Right kidney (tissue), 9 donors: ENCODE measurements around the gene SYT15.
"Not testable (repeated sequence)": the region's sequence is repeated elsewhere in the genome, so short reads cannot be mapped to it uniquely, and the experiment has no call there.

Experiments
- DNase-seq: peaks from one replicate; pipeline ENCODE4 v3.0.0-alpha.2; 2016
- long read RNA-seq, 8 donors: transcript quantifications; one replicate each; lab custom pipeline, GENCODE V29; 2026

Gene SYT15
- long read RNA-seq, donor 1: 0 reads
- long read RNA-seq, donor 2: 0 reads
- long read RNA-seq, donor 3: 0 reads
- long read RNA-seq, donor 4: 0 reads
- long read RNA-seq, donor 5: 0 reads
- long read RNA-seq, donor 6: 0 reads
- long read RNA-seq, donor 7: 0 reads
- long read RNA-seq, donor 8, partial matches to known transcripts: 6 of 6 reads
- long read RNA-seq, donor 8, other reads (novel, unspliced or antisense): 0 of 6 reads

DNA sequence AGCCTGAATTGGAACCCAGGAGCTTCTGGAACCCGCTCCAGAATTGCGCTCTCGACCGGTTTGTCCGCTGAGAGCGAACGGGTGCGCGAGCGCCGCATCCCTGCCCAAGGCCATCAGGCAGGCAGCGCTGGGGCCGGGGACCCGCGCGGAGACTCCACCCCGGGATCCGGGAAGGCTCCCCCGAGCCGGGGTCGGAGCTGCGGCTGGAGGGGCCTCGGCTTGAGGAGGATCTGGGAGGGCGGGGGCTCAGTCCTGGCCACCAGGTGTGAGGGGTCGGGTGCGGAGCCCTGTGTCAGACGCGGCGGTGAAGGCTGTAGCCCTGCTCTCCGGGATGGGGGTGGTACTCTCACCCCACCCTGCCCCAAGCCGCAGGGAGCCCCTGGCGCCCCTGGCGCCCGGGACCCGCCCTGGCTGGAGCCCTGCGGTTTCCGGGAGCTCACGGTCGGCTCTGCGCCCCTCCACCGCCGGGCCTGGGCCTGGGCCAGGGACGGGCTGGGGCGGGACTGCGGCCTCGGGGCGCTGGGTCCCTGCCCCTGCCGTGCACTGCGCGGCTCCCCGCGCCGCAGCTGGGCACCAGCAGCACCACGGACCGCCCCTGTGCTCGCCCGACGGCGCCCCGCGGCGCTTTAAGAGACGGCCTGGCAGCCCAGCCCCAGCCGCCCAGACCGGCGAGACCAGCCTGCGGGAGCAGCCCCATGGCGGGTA lies at the start of gene SYT15:
Gene SYT15, plus strand, starts transcription at position 655 of the 705 bp plus-strand sequence. Its CDS starts 41 bp downstream, at position 696.
- DNase-seq: peak; percentile 10

DNA sequence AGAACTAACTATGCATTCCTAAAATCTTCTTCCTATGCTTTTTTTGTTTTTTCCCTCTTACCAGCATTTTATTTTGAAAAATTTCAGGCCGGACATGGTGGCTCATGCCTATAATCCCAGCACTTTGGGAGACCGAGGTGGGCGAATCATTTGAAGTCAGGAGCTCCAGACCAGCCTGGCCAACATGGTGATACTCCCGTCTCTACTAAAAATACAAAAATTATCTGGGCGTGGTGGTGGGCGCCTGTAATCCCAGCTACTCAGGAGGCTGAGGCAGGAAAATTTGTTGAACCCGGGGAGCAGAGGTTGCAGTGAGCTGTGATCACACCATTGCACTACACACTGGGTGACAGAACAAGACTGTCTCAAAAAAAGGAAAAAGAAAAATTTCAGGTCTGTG lies 49.2 kb upstream of the SYT15 start:
- DNase-seq: not testable (repeated sequence)

GRCh38 chr10:46530249-46531186 lies 48.4 kb upstream of the SYT15 start:
- no peak for DNase-seq

DNA sequence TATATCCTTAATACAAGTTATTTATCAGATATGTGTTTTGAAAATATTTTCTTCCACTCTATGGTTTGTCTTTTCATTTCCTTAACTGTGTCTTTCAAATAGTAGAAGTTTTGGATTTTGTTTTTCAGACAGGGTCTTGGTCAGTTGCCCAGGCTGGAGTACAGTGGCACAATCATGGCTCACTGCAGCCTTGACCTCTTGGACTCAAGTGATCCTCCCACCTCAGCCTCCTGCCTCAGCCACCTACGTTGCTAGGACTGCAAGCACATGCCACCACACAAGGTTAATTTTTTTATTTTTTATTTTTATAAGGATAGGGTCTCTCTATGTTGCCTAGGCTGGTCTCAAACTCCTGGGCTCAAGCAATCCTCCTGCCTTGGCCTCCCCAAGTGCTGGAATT lies 46.7 kb upstream of the SYT15 start:
- not testable (repeated sequence) for DNase-seq

GRCh38 chr10:46534828-46535524 lies 44.0 kb upstream of the SYT15 start:
- no peak for DNase-seq

- DNase-seq: no peak
These were observed 42.8 kb upstream of the SYT15 start for GRCh38 chr10:46536171-46536570.

DNA sequence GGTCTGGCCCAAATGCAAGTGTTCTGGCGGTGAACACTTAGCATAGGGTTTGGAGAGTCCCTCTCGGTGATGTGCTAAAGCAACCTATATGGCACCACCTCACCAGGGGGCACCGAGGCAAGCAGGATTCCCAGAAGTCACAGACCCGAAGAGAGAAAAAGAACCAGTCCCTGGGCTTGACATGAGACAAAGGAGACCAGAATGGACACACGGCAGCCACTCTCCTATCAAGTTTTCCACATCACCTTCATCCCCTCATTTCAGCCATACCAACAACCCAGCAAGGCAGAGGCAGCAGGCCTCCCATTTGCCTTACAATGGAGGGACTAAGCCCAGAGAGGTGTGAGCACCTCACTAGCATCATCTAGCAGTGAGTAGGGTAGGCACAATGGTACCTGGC lies 42.1 kb upstream of the SYT15 start:
- DNase-seq: no peak

- DNase-seq: no peak
These were observed 41.6 kb upstream of the SYT15 start for GRCh38 chr10:46537309-46537708.

DNA sequence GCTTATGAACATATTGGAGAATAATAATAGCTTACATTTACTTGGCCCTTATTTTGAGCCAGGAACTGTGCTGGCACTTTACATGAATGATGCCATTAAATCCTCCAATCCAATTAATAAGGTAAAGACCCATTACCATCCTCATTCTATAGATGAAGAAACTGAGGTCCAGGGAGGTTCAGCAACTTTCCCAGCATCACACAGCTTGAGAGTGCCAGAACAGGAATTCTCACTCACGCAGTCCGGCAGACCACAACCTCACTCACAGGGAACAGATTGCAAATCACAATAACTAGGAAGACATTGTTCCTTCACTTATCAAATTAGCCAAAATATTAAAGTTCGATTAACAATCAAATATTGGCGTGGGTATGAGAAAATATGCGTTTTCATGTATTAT lies 40.8 kb upstream of the SYT15 start:
- DNase-seq: no peak

GRCh38 chr10:46538717-46539426 lies 40.1 kb upstream of the SYT15 start:
- DNase-seq: no peak

DNA sequence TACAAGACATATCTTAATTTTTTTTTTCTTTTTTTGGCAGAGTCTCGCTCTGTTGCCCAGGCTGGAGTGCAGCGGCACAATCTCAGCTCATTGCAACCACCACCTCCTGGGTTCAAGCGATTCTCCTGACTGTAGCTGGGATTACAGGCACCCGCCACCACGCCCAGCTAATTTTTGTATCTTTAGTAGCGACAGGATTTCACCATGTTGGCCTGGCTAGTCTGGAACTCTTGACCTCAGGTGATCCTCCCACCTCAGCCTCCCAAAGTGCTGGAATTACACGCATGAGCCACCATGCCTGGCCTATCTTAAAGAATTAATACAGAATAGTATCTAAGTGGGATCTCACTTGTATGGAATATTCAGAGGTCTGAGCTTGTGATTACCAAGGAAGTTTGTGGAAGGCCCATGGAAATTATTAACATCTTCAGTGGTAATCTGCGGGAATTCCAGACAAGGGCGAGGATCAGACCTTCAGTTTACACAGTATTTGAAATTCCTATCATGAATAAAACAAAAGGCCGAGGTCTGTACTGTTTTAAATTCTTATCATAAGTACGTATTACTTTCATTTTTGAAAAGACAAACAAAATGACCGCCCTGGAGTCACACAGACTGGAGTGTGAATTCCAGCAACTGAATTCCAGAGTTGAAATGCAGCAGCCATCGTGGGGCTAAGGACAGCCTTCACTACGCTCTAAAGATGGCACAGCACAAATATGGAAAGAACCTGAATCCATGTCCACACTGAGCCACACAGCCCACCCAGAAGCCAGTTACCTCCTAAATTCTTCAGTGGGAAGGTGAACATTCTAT lies 39.1 kb upstream of the SYT15 start:
- DNase-seq: no peak

GRCh38 chr10:46540412-46541016 lies 38.4 kb upstream of the SYT15 start:
- DNase-seq: no peak

GRCh38 chr10:46541017-46541661 lies 37.8 kb upstream of the SYT15 start:
- peak; percentile 69 for DNase-seq

- DNase-seq: no peak
These were observed 37.0 kb upstream of the SYT15 start for GRCh38 chr10:46541735-46542566.

DNA sequence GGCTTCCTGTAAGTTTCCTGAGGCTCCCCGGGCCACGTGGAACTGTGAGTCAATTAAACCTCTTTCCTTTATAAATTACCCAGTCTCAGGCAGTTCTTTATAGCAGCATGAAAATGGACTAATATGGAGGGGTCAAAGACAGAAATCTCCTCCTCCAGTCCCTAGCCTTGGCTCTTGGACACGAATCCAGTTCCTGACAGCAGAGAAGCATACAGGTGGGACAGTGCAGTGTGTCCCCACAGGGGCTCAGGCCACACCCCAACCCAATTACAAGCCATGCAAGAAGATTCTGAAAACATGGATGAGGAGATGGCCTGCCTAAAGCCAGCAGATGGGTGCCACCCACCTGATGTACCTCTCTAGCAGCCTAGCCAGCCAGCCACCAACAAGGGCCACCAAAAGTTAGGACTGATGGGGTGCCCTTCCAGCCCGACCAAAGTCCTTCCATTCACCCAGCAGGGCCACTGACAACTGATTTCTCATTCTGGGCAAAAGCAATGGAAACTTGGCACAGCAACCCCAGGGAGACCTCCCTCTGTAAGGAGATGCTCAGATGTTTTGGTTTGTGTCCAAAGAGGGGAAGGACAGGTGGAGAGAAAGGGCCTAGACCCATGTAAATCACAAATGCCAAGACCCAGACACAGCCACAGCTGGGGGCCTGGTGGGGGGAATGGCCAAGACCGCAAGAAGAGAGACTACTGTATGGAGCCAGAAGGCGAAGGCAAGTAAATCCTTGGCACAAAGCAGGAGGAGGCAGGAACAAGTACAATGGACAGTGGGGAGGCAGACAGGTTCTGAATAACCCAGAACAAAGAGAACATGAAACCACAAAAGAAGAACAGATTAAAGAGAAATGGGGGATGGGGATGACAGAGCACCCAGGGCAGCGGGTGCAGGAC lies 36.1 kb upstream of the SYT15 start:
- no peak for DNase-seq

DNA sequence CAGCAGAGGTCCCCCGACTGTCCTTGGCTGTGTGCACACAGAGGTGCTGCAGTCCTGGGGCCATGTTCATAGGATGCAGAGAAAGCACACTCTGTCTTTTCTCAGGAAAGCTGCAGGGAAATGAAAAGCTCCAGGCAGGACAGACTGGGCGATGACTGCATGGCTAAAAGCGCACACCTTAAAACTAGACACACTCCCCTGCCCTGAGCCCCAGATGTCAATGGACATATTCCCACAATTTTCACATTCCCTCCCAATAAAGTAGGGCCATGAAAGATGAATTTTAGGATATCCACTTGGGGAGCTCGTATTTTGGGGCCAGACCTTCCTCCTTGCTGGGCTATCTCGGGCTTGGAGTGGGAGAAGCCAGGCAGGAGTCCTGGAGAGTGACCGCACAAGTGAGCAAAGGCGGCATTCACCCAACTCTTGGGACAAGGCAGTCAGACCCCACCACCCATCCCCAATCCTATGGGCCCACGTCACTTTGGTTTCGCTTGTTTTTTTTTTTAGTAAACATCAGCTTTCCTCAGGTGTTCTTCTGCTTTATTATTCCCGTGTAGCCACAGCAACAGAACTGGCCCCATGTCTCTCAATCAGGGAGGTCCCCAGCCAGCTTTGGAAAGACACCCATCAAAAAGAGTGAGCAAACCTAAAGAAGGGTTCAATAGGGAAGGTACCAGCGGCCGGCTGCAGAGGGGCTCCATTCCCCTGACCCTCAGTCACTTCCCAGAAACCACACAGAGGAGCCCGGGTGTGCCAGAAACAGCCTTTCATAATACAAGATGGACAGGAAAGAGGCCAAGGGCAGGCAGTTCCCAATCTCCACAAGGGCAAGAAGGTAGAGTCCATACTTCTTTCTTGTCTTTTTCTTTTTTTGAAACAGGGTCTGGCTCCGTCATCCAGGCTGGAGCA lies 35.2 kb upstream of the SYT15 start:
- DNase-seq: no peak
